GM12878 (cell line): ENCODE measurements around the gene HTR3C.

Experiments
- CHD2 ChIP-seq: IDR thresholded peaks from 2 replicates; pipeline ENCODE4 v1.6.1; 2011; ENCODE audit warnings: low read depth, low read length, improper control_type of control experiment, borderline replicate concordance
- CUX1 ChIP-seq: IDR thresholded peaks from 2 replicates; pipeline ENCODE4 v1.6.1; 2012; ENCODE audit warnings: improper control_type of control experiment, low read depth, low read length; ENCODE audit not compliant: insufficient replicate concordance
- EZH2 ChIP-seq: IDR thresholded peaks from 2 replicates; pipeline ENCODE4 v1.6.1; 2012; ENCODE audit warnings: low read depth, mild to moderate bottlenecking, control low read depth, inconsistent platforms, low read length, borderline replicate concordance; ENCODE audit not compliant: control insufficient read depth
- JUNB ChIP-seq: IDR thresholded peaks from 2 replicates; pipeline ENCODE4 v1.6.1; 2016; ENCODE audit warnings: antibody characterized with exemption, mild to moderate bottlenecking
- POLR2A ChIP-seq: IDR thresholded peaks from 2 replicates; pipeline ENCODE4 v1.6.1; 2011; ENCODE audit warnings: low read depth, mild to moderate bottlenecking, low read length
- TF ChIP-seq, protein P1 (sequence below): fragments of 450-650 bp; formaldehyde crosslinking; IDR thresholded peaks from 2 replicates; pipeline ENCODE4 v1.4.0; 2020; ENCODE audit warnings: mild to moderate bottlenecking, moderate library complexity
- TF ChIP-seq, protein P2 (sequence below), 3 experiments: IDR thresholded peaks in 2 of 3; conservative IDR thresholded peaks in 1 of 3; 2 replicates each; pipeline ENCODE4 v1.5.1; 2011; ENCODE audit warnings: low read depth in 3 of 3, low read length in 3 of 3, mild to moderate bottlenecking in 3 of 3, control low read depth in 2 of 3, moderate library complexity in 2 of 3, inconsistent platforms in 1 of 3, mixed read lengths in 1 of 3; ENCODE audit not compliant: control insufficient read depth in 2 of 3, insufficient read depth in 1 of 3; ENCODE audit errors: extremely low read depth in 1 of 3

- TF ChIP-seq, protein P1, sequence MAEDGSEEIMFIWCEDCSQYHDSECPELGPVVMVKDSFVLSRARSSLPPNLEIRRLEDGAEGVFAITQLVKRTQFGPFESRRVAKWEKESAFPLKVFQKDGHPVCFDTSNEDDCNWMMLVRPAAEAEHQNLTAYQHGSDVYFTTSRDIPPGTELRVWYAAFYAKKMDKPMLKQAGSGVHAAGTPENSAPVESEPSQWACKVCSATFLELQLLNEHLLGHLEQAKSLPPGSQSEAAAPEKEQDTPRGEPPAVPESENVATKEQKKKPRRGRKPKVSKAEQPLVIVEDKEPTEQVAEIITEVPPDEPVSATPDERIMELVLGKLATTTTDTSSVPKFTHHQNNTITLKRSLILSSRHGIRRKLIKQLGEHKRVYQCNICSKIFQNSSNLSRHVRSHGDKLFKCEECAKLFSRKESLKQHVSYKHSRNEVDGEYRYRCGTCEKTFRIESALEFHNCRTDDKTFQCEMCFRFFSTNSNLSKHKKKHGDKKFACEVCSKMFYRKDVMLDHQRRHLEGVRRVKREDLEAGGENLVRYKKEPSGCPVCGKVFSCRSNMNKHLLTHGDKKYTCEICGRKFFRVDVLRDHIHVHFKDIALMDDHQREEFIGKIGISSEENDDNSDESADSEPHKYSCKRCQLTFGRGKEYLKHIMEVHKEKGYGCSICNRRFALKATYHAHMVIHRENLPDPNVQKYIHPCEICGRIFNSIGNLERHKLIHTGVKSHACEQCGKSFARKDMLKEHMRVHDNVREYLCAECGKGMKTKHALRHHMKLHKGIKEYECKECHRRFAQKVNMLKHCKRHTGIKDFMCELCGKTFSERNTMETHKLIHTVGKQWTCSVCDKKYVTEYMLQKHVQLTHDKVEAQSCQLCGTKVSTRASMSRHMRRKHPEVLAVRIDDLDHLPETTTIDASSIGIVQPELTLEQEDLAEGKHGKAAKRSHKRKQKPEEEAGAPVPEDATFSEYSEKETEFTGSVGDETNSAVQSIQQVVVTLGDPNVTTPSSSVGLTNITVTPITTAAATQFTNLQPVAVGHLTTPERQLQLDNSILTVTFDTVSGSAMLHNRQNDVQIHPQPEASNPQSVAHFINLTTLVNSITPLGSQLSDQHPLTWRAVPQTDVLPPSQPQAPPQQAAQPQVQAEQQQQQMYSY (CRISPR knock-in tag) = no peak
- TF ChIP-seq JUNB (no peak), POLR2A (no peak), EZH2 (no peak), CHD2 (no peak), CUX1 (no peak)
- TF ChIP-seq, protein P2, sequence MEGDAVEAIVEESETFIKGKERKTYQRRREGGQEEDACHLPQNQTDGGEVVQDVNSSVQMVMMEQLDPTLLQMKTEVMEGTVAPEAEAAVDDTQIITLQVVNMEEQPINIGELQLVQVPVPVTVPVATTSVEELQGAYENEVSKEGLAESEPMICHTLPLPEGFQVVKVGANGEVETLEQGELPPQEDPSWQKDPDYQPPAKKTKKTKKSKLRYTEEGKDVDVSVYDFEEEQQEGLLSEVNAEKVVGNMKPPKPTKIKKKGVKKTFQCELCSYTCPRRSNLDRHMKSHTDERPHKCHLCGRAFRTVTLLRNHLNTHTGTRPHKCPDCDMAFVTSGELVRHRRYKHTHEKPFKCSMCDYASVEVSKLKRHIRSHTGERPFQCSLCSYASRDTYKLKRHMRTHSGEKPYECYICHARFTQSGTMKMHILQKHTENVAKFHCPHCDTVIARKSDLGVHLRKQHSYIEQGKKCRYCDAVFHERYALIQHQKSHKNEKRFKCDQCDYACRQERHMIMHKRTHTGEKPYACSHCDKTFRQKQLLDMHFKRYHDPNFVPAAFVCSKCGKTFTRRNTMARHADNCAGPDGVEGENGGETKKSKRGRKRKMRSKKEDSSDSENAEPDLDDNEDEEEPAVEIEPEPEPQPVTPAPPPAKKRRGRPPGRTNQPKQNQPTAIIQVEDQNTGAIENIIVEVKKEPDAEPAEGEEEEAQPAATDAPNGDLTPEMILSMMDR (IDR thresholded peaks at IDR 0.05 in 2 of 3, conservative IDR thresholded peaks at IDR 0.05 in 1 of 3; ENCODE audit: control insufficient read depth in 2 of 3, extremely low read depth in 1 of 3, insufficient read depth in 1 of 3, low read depth in 3 of 3, low read length in 3 of 3) = no peak
Observed at GRCh38 chr3:184085389-184085852, 32.6 kb downstream of the HTR3C start.
